Measurements from ENCODE around the gene DNLZ. TPM values are rescaled to one million over a fixed set of nuclear protein-coding genes. Genes with fewer than 3 reads are reported as not detected.
"Not testable (repeated sequence)": the region's sequence is repeated elsewhere in the genome, so short reads cannot be mapped to it uniquely, and the experiment has no call there.

DNLZ gene
- polyA plus RNA-seq, 3 donors: 10.3 to 14.7 (median 14.6) TPM

DNA sequence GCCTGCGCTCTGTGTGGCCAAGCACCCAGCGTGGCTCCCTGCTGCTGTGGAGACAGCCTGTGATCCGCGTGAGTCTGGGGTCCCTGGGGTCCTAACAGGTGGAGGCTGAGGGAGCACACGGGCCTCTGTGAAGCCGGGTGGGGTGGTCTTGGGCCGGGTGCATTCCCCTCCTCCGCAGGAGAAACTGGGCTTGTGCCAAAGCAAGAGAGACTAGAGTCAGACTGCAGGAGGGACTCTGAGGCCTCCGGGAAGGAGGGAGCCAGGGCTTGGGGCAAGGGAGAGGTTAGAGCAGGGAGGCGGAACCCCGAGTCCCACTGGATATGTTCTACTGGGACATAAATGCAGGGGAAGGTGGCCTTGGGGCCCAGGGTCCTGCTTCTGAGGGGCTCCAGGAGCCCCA lies 10.5 kb downstream of the DNLZ start:
- DNase-seq (ENCODE audit: extremely low read depth in 1 of 11, low read depth in 9 of 11, low spot score in 4 of 11): no peak

DNA sequence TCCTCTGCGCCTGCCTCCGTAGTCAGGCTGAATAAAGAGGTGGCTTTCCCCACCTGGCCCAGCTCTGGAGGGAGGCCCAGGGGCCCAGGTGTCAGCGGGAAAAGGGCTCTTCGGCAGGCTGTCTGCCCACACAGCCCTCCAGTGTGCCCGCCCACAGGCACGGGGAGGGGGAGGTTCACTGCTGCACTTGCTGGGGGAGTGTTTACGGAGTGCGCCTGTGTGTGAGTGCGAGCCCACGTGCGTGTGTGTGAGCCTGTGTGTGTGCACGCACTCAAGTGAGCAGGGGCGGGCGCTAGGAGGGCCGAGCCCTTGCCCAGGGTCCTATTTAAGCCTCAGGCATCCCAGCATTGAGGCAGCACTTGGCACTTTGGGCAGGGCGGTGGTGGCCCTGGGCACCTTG lies 10.9 kb downstream of the DNLZ start:
- peak in 2 of 11 donors; percentile 43 to 63 for DNase-seq (ENCODE audit: extremely low read depth in 1 of 11, low read depth in 9 of 11, low spot score in 4 of 11)

DNA sequence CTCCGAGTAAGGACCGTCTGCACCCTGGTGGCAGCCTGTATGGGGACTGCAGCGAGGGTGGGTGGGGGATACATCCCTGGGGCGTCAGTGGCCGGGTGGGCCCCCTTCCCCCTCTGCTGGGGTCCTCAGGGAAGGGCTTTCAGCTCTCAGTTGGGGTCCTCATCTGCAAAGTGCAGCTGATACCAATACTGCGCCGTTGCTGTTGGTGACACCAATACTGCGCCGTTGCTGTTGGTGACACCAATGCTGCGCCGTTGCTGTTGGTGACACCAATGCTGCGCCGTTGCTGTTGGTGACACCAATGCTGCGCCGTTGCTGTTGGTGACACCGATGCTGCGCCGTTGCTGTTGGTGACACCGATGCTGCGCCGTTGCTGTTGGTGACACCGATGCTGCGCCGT lies 11.7 kb downstream of the DNLZ start:
- not testable (repeated sequence) for DNase-seq (ENCODE audit: extremely low read depth in 1 of 11, low read depth in 9 of 11, low spot score in 4 of 11)

DNA sequence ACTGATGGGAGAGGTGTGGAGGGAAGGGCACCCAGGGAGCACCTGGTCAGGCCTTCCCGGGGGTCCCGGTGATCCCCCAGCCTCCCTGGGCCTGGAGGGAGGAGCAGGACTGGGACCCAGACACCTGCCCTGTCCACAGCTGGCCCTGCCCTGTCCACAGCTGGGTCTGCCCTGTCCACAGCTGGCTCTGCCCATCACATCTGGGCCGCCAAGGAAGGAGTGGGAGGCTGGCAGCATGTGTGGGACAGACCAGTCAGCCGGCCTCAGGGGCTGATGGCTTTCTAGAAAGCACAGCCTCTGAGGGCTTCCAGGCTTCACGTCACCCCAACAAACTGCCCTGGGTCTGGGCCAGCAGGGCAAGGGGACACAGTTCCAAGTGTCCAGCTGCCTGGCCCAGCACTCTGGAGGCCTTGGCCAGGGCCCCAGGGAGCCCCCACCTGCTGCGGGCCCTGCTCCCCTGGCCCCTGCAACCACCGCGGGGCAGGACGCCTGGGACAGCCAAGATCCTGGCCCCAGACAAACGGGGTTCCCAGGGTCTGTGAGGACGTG lies 12.2 kb downstream of the DNLZ start:
- no peak for DNase-seq (ENCODE audit: extremely low read depth in 1 of 11, low read depth in 9 of 11, low spot score in 4 of 11)

DNA sequence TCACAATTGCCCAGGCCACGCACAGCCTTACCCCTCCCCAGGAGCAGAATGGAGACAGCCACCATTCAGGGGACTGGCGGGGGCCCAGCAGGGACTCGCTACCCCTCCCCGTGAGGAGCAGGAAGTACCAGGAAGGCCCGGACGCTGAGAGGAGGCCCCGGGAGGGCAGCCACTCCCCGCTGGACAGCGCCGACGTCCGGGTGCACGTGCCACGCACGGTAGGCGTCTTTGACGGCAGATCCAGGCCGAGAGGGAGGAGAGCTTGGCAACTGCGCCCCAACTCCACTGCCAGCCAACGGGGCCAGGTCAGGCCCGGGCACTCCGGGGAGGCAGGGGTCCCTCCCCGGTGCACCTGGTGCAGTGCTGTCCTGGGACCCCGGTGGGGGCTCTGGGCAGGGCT lies 14.0 kb downstream of the DNLZ start:
- DNase-seq (ENCODE audit: extremely low read depth in 1 of 11, low read depth in 9 of 11, low spot score in 4 of 11): no peak

DNA sequence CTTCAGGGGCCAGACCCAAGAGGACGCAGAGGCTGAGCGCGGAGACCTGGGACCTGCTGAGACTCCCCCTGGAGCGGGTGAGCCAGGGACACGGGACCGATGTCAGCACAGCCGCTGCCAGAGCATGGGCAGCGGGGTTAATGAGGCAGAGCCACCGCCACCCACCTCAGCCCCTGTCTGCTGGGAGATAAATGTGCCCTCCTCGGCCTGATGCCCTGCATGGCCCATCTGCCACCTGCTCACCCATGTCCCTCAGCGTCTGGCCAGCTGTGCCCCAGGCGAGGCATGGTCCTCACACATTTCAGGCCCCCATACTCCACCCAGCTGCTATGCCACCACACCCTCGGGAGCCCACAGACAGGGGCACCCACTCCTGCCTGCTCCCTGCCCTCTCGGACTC lies 14.9 kb downstream of the DNLZ start:
- DNase-seq (ENCODE audit: extremely low read depth in 1 of 11, low read depth in 9 of 11, low spot score in 4 of 11): no peak

DNA sequence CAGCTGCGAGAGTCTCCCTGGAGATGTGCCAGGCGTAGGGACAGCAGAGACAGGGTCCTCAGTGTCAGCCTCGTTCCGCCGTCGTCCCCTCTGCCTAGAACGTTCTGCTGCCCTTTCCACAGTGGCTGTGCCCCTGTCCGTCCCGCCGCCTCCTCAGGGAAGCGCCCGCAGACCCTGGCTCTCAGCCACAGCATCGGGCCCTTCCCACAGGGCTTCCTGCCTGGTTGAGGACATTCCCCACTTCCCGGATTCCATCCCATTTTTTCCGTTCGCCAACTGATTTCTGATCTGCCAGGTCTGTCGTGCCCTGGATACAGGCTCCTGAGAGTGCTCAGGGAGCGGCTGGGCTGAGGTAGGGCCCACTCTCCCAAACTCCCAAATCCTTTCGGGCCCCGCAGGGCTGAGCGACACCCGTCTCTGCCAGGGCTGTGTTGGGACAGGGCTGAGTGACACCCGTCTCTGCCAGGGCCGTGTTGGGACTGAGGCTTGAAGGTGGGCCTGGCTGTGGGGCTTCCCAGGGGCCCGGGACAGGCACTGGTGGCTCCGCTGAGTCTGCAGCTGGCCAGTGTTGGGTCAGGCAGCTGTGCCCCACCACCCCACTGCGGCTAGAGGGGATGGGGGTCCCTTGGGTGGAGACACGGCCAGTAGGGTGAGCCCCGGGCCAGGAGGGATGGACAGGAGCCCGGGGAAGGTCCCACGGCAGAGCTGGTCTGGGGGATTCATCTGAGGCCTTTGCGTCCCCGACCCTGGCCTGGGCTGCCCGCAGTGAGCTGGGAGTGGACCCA lies 15.9 kb downstream of the DNLZ start:
- DNase-seq (ENCODE audit: extremely low read depth in 1 of 11, low read depth in 9 of 11, low spot score in 4 of 11): no peak

DNA sequence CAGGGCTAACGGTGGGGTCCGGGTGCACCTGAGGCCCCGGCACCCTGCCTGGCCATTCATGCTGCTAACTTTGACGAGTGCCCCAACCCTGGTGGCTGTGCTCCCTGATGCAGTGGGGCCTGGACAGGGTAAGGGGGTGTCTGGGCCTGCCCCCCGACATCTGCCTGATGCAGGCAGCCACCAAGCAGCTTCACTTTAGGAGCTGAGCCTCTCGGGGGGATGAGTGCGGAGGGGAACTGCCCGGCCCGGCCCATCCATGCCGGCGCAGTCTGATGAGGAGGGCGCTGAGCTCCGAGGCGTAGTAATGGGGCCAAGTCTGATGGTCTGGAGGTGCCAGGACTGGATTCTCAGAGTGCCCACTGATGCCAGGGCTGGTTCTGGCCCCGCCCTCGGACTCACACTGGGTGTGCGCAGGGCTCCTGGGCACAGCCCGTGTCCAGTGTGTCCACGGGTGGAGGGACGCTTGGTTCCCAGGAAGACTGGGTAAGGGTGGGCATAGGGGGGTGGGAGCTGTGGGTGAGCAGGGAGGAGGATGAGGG lies 16.5 kb downstream of the DNLZ start:
- DNase-seq (ENCODE audit: extremely low read depth in 1 of 11, low read depth in 9 of 11, low spot score in 4 of 11): no peak

DNA sequence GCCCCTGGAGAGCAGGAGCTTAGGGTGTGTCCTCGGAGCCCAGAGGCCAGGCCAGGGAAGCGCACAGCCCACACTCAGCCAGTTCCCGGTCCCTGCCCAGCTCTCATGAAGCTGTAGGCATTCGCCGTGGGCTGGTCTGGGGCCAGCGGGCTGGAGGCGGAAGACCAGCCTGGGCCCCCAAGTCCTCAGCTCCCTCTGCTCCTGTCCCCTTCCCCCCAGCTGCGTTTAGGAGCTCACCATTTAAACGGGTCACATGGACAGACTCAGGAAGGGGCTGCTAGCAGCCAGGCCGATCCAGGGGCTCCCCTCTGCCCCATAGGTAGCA lies 17.4 kb downstream of the DNLZ start:
- no peak for DNase-seq (ENCODE audit: extremely low read depth in 1 of 11, low read depth in 9 of 11, low spot score in 4 of 11)

DNA sequence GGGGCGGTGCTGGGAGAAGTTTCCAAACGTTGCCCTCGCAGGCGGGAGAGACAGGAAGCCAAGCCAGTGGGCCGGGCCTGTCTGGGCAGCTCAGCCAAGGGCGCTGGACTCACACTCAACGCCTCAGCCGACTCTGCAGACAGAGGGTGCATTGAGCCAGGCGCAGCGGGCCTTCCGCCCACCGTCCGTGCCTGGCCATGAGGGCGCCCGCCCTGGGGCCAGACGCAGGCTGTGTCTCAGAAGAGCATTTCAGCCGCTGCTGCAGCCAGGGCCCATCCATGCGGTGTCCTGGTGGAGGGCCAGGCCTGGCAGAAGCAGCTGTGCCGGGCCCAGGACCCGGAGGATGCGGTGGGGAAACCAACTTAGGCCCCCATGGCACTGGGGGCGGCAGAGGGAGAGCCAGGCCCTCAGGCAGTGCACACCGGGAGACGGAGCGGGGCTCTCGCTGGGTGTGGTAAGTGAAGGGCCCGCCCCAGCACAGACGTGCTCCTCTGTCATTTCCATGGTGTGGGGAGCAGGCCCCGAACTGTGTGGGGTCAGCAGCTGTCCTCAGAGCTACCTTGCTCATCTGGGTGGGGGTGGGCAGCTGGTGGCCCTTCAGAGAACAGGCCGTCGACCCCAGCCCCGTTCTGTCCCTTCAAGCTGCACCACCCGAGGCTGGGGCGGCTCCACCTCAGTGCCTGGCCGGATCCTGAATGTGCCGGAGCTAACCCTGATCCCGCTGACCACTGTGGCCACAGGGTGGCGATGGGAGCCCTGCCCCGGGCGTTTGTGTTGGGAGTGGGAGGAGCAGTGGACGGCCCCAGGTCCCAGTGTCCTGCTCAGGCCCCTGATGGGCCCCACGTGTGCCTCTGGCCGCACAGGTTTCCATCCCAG lies 18.0 kb downstream of the DNLZ start:
- DNase-seq (ENCODE audit: extremely low read depth in 1 of 11, low read depth in 9 of 11, low spot score in 4 of 11): no peak

DNA sequence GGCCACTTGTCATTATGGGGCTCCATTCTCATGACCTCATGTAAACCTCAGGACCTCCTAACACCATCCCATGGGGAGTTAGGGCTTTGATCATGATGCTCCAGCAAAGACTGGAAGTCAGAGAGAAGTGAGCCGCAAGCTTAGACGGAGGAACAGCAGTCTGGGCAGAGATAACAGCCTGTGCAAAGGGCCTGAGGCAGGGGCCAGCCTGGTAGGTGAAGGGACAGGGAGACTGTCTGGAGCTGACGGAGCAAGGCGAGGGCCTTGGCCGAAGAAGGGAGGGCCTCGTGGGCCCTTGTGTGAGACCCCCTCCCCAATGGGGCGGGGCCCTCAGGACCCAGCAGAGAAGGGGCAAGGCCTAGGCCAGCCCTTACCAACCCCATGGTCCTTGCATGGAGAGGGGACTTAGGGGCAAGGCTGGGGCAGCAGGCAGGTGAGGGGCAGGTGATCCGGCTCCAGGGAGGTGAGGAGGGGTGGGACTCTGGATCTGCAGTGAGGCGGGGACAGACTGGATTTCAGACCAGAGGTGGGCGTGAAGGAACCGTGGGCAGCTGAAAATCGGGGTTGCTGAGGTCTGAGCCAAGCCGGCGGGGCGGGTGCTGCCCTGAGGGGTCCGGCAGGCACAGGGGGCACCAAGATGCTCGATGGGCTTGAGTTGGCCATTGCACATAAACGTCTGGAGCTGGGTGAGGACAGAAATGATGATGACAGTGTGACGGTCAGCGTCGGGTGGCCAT lies 18.8 kb downstream of the DNLZ start:
- DNase-seq (ENCODE audit: extremely low read depth in 1 of 11, low read depth in 9 of 11, low spot score in 4 of 11): no peak

DNA sequence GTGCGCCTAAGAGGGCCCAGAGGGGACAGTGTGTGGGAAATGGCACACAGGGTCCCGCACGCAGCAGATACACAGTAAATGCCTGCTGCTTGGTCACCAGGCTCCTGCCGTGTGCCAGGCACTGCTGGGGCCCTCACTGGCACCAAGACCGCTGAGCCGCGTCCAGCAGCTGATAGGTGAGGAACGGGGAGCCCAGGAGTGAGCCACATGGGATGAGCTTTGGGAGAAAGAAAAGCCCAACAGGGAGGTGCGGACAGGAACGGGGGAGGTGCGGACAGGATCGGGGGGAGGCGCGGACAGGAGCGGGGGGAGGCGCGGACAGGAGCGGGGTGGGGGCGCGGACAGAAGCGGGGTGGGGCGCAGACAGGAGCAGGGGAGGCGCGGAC lies 19.7 kb downstream of the DNLZ start:
- DNase-seq (ENCODE audit: extremely low read depth in 1 of 11, low read depth in 9 of 11, low spot score in 4 of 11): no peak

DNA sequence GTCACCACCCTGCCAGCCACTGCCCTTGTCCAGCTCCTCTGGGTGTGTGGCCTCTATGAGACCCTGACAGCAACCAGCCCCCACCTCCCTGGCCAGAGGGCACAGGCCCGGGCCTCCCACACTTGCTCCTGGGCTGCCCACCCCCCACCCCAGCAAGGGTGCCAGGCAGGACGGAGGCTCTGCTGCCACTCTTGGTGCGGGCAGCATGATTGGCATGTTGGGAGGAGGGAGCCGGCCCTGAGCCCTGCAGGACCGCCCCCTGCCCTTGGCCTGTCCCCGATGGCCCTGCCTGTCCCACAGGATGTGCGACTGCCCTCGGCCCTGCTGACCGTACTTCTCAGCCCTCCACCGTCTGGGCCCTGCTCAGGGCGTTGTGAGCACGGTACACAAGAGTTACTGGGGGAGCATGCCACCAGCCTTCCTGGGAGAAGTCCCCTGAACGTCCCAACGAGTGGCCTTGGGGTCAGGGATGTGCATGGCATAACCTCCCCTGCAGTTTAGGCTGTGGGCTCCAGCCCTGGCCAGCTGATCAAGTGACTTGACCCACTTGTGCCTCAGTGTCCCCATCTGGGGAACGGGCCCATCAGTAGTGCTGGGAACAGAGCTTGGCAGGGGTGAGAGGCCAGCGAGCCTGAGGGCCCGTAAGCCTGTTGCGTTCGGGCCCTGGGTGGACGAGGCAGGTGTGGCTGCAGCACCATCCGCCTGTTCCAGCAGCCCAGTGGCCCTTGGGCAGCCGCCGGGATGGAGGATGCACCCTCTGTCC lies 20.2 kb downstream of the DNLZ start:
- DNase-seq (ENCODE audit: extremely low read depth in 1 of 11, low read depth in 9 of 11, low spot score in 4 of 11): no peak

DNA sequence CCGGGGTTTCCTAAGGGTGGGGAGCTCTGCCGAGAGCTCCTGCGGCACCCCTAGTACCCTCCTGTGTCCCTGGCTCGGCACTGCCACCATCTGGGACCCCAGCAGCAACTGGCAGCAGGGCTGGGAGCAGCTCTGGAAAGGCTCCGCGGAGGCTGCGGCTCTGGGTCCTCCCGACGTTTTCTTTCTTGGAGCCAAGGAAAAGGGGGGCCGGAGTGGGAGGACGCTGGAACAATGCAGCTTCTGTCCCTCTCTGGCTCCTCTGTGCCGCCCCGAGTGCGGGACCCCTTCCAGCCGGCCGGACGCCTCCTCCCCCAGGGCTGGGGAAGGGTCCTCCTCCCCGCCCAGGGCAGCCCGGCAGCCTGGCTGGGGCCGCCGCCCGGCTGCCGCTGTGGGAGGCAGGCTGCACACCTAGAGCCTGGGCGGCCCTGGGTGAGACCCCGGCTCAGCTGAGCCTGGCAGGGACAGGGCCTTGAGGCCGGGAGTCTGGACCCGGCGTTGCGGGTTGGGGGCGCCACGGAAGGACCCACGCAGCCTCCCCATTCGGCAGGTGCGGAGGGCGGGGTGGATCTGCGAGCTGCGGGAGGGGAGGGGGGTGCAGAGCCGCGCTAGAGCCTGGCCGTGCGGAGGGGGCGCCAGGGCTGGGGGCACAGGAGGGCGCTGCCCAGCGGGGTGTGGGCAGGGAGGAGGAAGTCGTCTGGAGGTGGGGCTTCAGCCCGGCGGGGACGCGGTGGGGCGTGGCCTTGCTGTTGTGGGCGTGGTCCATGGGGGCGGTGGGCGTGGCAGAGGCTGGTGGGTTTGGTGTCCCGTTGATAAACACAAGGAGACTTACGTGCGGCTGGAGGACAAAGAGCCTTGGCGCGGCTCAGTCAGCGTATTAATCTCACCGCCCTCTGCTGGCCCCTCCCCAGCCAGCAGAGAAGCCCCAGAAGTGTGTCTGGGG lies 21.1 kb downstream of the DNLZ start:
- peak in 4 of 11 donors; percentile 59 to 77 (median 72) for DNase-seq (ENCODE audit: extremely low read depth in 1 of 11, low read depth in 9 of 11, low spot score in 4 of 11)

DNA sequence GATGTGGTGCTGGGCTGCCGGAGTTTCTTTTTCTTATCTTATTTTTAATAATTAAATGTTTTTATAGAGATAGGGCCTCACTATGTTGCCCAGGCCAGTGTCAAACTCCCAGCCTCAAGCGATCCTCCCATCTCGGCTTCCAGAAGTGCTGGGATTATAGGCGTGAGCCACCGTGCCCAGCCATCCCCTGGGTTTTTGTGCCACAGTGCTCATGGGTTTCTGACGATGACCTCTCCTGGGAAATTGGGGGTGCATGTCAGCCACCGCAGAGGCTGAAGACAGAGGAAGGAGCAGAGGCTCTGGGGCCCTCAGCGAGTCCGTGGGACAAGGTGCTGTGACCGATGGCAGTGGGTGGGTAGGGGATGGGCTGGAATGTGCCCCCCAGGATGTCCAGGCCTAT lies 21.8 kb downstream of the DNLZ start:
- no peak for DNase-seq (ENCODE audit: extremely low read depth in 1 of 11, low read depth in 9 of 11, low spot score in 4 of 11)

DNA sequence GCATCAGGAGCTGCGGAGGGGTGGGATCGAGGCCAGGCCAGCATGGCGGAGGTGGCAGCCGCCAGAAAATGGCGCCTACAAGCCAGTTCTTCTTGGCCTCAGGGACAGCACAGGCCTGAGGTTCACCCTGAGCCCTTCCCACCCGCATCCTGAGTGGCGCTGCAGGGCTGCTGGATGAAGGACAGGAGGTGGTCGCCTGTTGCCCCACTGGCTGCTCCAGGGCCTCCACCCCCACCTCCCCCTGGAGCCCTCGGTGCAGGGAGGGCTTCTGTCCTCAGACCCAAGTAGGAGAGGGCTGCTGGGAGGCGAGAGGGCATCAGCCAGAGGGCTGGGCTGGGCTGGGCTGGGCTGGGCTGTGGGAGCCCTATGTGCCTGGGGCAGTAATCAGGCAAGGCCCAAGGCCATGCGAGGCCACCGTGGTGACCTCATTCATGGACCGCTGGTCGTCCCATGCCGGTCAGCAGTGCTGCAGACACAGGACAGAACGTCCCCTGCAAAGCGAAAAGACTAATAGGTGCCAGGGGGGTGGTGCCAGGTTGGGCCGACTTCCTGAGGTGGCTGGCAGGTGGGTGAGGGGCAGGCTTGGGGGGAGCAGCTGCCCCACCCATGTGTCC lies 22.4 kb downstream of the DNLZ start:
- no peak for DNase-seq (ENCODE audit: extremely low read depth in 1 of 11, low read depth in 9 of 11, low spot score in 4 of 11)

DNA sequence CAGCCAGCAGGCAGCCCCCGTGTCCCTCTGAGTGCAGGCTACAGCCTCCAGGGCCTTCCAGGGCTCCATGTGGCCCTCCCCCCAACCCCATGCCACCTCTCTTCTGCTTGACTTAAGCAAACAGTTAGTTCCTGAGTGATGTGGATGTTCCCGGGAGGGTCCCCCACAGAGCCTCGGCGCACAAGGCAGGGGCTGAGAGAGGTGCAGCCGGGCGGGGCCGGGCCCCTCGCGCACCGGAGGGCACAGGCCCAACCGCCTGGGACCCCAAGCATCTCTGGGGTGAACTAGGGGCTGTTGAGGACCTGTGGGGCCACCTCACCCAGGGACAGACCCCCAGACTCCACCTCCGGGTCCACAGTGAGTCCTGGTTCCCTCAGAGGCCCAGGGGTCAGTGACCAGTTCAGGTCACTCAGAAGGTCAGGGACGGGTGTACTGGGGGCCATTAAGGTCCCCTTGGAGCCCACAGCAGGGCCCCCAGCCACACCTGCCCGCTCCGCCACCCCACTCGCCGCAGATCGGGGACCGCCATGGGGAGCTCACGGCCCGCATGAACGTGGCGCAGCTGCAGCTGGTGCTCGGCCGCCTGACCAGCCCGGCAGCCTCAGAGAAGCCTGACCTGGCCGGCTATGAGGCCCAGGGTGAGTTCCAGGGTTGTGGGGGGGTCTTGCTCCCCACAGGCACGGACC lies 23.0 kb downstream of the DNLZ start:
- no peak for DNase-seq (ENCODE audit: extremely low read depth in 1 of 11, low read depth in 9 of 11, low spot score in 4 of 11)
